Spinal cord (tissue), 10 donors: ENCODE measurements around the gene SYT12. TPM values are rescaled to one million over a fixed set of nuclear protein-coding genes. Genes with fewer than 3 reads are reported as not detected.

Experiments
- DNase-seq, 6 donors: peaks; one replicate each; pipeline versions ENCODE4 v3.0.0 to v3.0.0-alpha.2; 2013 to 2015; ENCODE audit warnings: low spot score in 6 of 6, low read depth in 4 of 6
- H3K27ac ChIP-seq: one replicate; pipeline ENCODE4 v1.5.1; 2013; ENCODE audit warnings: low read depth, low read length, control low read depth
- H3K27me3 ChIP-seq: one replicate; pipeline ENCODE4 v1.6.1; 2013; ENCODE audit warnings: low read length; ENCODE audit not compliant: control insufficient read depth, insufficient read depth
- H3K36me3 ChIP-seq: one replicate; pipeline ENCODE4 v1.6.1; 2013; ENCODE audit warnings: low read length; ENCODE audit not compliant: control insufficient read depth, insufficient read depth
- H3K4me1 ChIP-seq: one replicate; pipeline ENCODE4 v1.6.1; 2013; ENCODE audit warnings: low read length; ENCODE audit not compliant: control insufficient read depth, insufficient read depth
- H3K4me3 ChIP-seq: one replicate; pipeline ENCODE4 v1.5.1; 2013; ENCODE audit warnings: low read depth, low read length, control low read depth
- H3K9me3 ChIP-seq: one replicate; pipeline ENCODE4 v1.6.1; 2013; ENCODE audit warnings: low read length; ENCODE audit not compliant: control insufficient read depth, insufficient read depth
- WGBS: methylation state at CpG from one replicate; pipeline ENCODE4 v1.1.5; 2013; ENCODE audit warnings: missing lambda C conversion rate; ENCODE audit not compliant: insufficient coverage; 5-methylcytosine and 5-hydroxymethylcytosine counted together
- polyA plus RNA-seq, 2 donors: library from polyadenylated mRNA; unstranded; fragments of 120-200 nt; gene quantifications; one replicate each; pipeline ENCODE4 v1.2.1, GENCODE V29; 2013; ENCODE audit not compliant: insufficient read length in 2 of 2
- total RNA-seq, 2 donors: library from RNA; depleted of rRNA in 1 of 2; stranded (reverse); fragments of 120-200 nt in 1 of 2; fragments of >200 nt in 1 of 2; gene quantifications; one replicate each; pipeline versions ENCODE4 v1.2.3 to v1.2.4, GENCODE V29; 2013 to 2014
- donor health status: healthy.

Gene SYT12
- total and polyA plus RNA-seq, 4 donors: 3.5 to 18.2 (median 13.3) TPM

GRCh38 chr11:67059671-67060070, 36.7 kb downstream of the SYT12 start:
- Histone ChIP-seq H3K27ac (no peak overlapping the region), H3K36me3 (no peaks in the 10 kb centered on the region), H3K9me3 (no peaks in the 10 kb centered on the region), H3K27me3 (peaks cover 28% of the 10 kb centered on the region), H3K4me3 (no peak overlapping the region), H3K4me1 (peaks cover 20% of the 10 kb centered on the region)
- no peak for DNase-seq
- 81% methylated on average over 2 of the region's 3 CpGs for WGBS

- 76% methylated on average over 5 of the region's 7 CpGs for WGBS
- DNase-seq: no peak
- Histone ChIP-seq H3K27ac (no peak overlapping the region), H3K9me3 (no peaks in the 10 kb centered on the region), H3K4me1 (peaks cover 20% of the 10 kb centered on the region), H3K27me3 (peaks cover 27% of the 10 kb centered on the region), H3K4me3 (no peak overlapping the region), H3K36me3 (no peaks in the 10 kb centered on the region)
Measured at GRCh38 chr11:67060111-67060522, 37.2 kb downstream of the SYT12 start.

GRCh38 chr11:67062526-67063373, 39.8 kb downstream of the SYT12 start:
- 87% methylated on average over 10 of the region's 13 CpGs for WGBS
- Histone ChIP-seq H3K9me3 (no peaks in the 10 kb centered on the region), H3K4me3 (no peak overlapping the region), H3K36me3 (no peaks in the 10 kb centered on the region), H3K27ac (no peak overlapping the region), H3K4me1 (peaks cover under 1% of the 10 kb centered on the region), H3K27me3 (peaks cover 2% of the 10 kb centered on the region)
- no peak for DNase-seq

- no peak for DNase-seq
Measured at GRCh38 chr11:67066333-67066709, 43.4 kb downstream of the SYT12 start.

GRCh38 chr11:67071420-67072284, 48.7 kb downstream of the SYT12 start:
- 22% methylated on average over 53 of the region's 53 CpGs for WGBS
- peak overlapping the region; percentile 16 for H3K4me3 ChIP-seq

More at GRCh38 chr11:67066333-67066709, 43.4 kb downstream of the SYT12 start:
- no peak overlapping the region for H3K4me3 ChIP-seq
- H3K9me3 ChIP-seq: no peaks in the 10 kb centered on the region
- peaks cover 2% of the 10 kb centered on the region for H3K27me3 ChIP-seq
- H3K4me1 ChIP-seq: peaks cover 2% of the 10 kb centered on the region
- WGBS: 87% methylated on average over 3 of the region's 3 CpGs
- H3K36me3 ChIP-seq: no peaks in the 10 kb centered on the region
- no peak overlapping the region for H3K27ac ChIP-seq

GRCh38 chr11:67072295-67072694, 49.4 kb downstream of the SYT12 start:
- no peaks in the 10 kb centered on the region for H3K9me3 ChIP-seq
- no peak overlapping the region for H3K27ac ChIP-seq
- no peak overlapping the region for H3K4me3 ChIP-seq
- H3K4me1 ChIP-seq: peaks cover 6% of the 10 kb centered on the region
- no peaks in the 10 kb centered on the region for H3K36me3 ChIP-seq
- no peak for DNase-seq
- peaks cover 4% of the 10 kb centered on the region for H3K27me3 ChIP-seq
- WGBS: 92% methylated on average over 11 of the region's 11 CpGs

More at GRCh38 chr11:67071420-67072284, 48.7 kb downstream of the SYT12 start:
- Histone ChIP-seq H3K9me3 (no peaks in the 10 kb centered on the region), H3K4me1 (peaks cover 6% of the 10 kb centered on the region), H3K27ac (no peak overlapping the region), H3K27me3 (peaks cover 4% of the 10 kb centered on the region), H3K36me3 (no peaks in the 10 kb centered on the region)
- peak in 3 of 6 donors; percentile 33 to 70 (median 57) for DNase-seq

- 86% methylated on average over 8 of the region's 9 CpGs for WGBS
- DNase-seq: no peak
- H3K27ac ChIP-seq: no peak overlapping the region
- H3K4me3 ChIP-seq: no peak overlapping the region
- peaks cover 15% of the 10 kb centered on the region for H3K4me1 ChIP-seq
- H3K9me3 ChIP-seq: no peaks in the 10 kb centered on the region
- H3K36me3 ChIP-seq: no peaks in the 10 kb centered on the region
- H3K27me3 ChIP-seq: peaks cover 2% of the 10 kb centered on the region
Measured at GRCh38 chr11:67073908-67074307, 51.0 kb downstream of the SYT12 start.

GRCh38 chr11:67076202-67076601, 53.3 kb downstream of the SYT12 start:
- Histone ChIP-seq H3K27ac (no peak overlapping the region), H3K4me1 (peaks cover 17% of the 10 kb centered on the region), H3K9me3 (no peaks in the 10 kb centered on the region), H3K27me3 (peaks cover 2% of the 10 kb centered on the region), H3K4me3 (no peak overlapping the region), H3K36me3 (no peaks in the 10 kb centered on the region)
- no peak for DNase-seq
- WGBS: 100% methylated on average over 3 of the region's 6 CpGs

GRCh38 chr11:67079065-67079705, 56.3 kb downstream of the SYT12 start:
- Histone ChIP-seq H3K27ac (no peak overlapping the region), H3K4me3 (no peak overlapping the region), H3K36me3 (no peaks in the 10 kb centered on the region), H3K9me3 (no peaks in the 10 kb centered on the region), H3K4me1 (peaks cover 21% of the 10 kb centered on the region), H3K27me3 (no peaks in the 10 kb centered on the region)
- peak in 2 of 6 donors; percentile 3 to 44 for DNase-seq
- WGBS: 57% methylated on average over 3 of the region's 6 CpGs
